GM12878 (cell line): ENCODE measurements around the gene APPL2. TPM values are rescaled to one million over a fixed set of nuclear protein-coding genes. Genes with fewer than 3 reads are reported as not detected.

ENCODE experiments used
- ATAC-seq: fragments of 200-7000 bp; cut with Tn5 transposase; 3 replicates; pipeline ENCODE4 v1.9.1; 2020; ENCODE audit warnings: mild to moderate bottlenecking, moderate library complexity
- BruUV-seq: library from RNA; stranded (reverse); fragments of 400-500 nt; replicated peaks from 2 replicates; lab custom pipeline; 2021; lab: Mats Ljungman, UMichigan
- CTCF ChIA-PET: fragments of 300-600 bp; sonication (Branson Sonifier 250); formaldehyde crosslinking; extraction: SDS; loops from one replicate; lab custom pipeline; 2021; ENCODE audit warnings: inconsistent platforms; lab: Yijun Ruan, JAX
- POLR2A ChIA-PET: fragments of 350-600 bp; formaldehyde crosslinking; extraction: SDS; loops from one replicate; lab custom pipeline; 2021; ENCODE audit warnings: inconsistent platforms; lab: Charles Lee
- RAD21 ChIA-PET: fragments of 300-600 bp; sonication (Branson Sonifier 250); formaldehyde crosslinking; loops from one replicate; lab custom pipeline; 2023; ENCODE audit warnings: antibody characterized with exemption; ENCODE audit not compliant: unreplicated experiment; lab: Charles Lee
- SMC1A ChIA-PET: fragments of 300-600 bp; sonication (Branson Sonifier 250); formaldehyde crosslinking; loops from one replicate; lab custom pipeline; 2023; ENCODE audit not compliant: unreplicated experiment, uncharacterized antibody; lab: Charles Lee
- DNase-seq: peaks from one replicate; pipeline ENCODE4 v3.0.0-alpha.2; 2011; ENCODE audit warnings: low read depth, low spot score
- FAIRE-seq: peaks from 3 replicates; lab custom pipeline; 2011; peaks lifted over from hg19 to GRCh38; lab: Jason Lieb, UNC
- H2AFZ ChIP-seq: 2 replicates; pipeline ENCODE4 v1.6.0; 2011; ENCODE audit warnings: low read depth, low read length, control low read depth; ENCODE audit not compliant: control insufficient read depth
- H3K27ac ChIP-seq: 2 replicates; pipeline ENCODE4 v1.5.1; 2011; ENCODE audit warnings: control low read depth; ENCODE audit not compliant: control insufficient read depth, insufficient read depth
- H3K27me3 ChIP-seq, 2 experiments: replicated peaks in 1 of 2; 2 replicates each; pipeline versions ENCODE4 v1.6.0 to v1.6.1; 2011; ENCODE audit warnings: low read length in 1 of 2; ENCODE audit not compliant: control insufficient read depth in 2 of 2, insufficient read depth in 2 of 2
- H3K36me3 ChIP-seq, 2 experiments: 2 replicates each; pipeline ENCODE4 v1.5.1; 2011; ENCODE audit warnings: low read length in 1 of 2; ENCODE audit not compliant: control insufficient read depth in 2 of 2, insufficient read depth in 2 of 2
- H3K4me1 ChIP-seq: 2 replicates; pipeline ENCODE4 v1.6.1; 2011; ENCODE audit warnings: mild to moderate bottlenecking, low read length, moderate library complexity, mixed read lengths; ENCODE audit not compliant: control insufficient read depth, insufficient read depth
- H3K4me2 ChIP-seq: 2 replicates; pipeline ENCODE4 v1.6.0; 2011; ENCODE audit warnings: control low read depth; ENCODE audit not compliant: control insufficient read depth, insufficient read depth
- H3K4me3 ChIP-seq: fragments of 200-600 bp; sonication (generic); 2 replicates; pipeline ENCODE4 v1.5.1; 2016
- H3K79me2 ChIP-seq: 2 replicates; pipeline ENCODE4 v1.6.0; 2011; ENCODE audit warnings: low read length; ENCODE audit not compliant: control insufficient read depth, insufficient read depth
- H3K9ac ChIP-seq: 2 replicates; pipeline ENCODE4 v1.8.0; 2011; ENCODE audit warnings: low read length, control low read depth, mixed read lengths; ENCODE audit not compliant: control insufficient read depth, insufficient read depth
- H3K9me3 ChIP-seq: replicated peaks from 3 replicates; pipeline ENCODE4 v1.5.1; 2011; ENCODE audit warnings: mild to moderate bottlenecking, low read length; ENCODE audit not compliant: control insufficient read depth, insufficient read depth
- H4K20me1 ChIP-seq: 2 replicates; pipeline ENCODE4 v1.6.0; 2011; ENCODE audit not compliant: control insufficient read depth, insufficient read depth
- CHD1 ChIP-seq: IDR thresholded peaks from 2 replicates; pipeline ENCODE4 v1.6.1; 2012; ENCODE audit warnings: low read depth, low read length, improper control_type of control experiment
- EGR1 ChIP-seq, 2 experiments: IDR thresholded peaks; 1 replicate in 1 of 2; 2 replicates in 1 of 2; pipeline ENCODE4 v1.6.1; 2011 to 2012; ENCODE audit warnings: low read depth in 2 of 2, low read length in 2 of 2, borderline replicate concordance in 1 of 2, mild to moderate bottlenecking in 1 of 2, moderate library complexity in 1 of 2
- FOXM1 ChIP-seq: IDR thresholded peaks from 2 replicates; pipeline ENCODE4 v1.6.1; 2012; ENCODE audit warnings: low read depth, mild to moderate bottlenecking, inconsistent platforms, low read length, moderate library complexity
- HCFC1 ChIP-seq: fragments of 150-350 bp; IDR thresholded peaks from 2 replicates; pipeline ENCODE4 v1.6.1; 2014; ENCODE audit warnings: low read length
- MYB ChIP-seq: fragments of 150-350 bp; IDR thresholded peaks from 2 replicates; pipeline ENCODE4 v1.6.1; 2014; ENCODE audit warnings: mild to moderate bottlenecking, low read depth, low read length, borderline replicate concordance
- ZNF384 ChIP-seq: IDR thresholded peaks from 2 replicates; pipeline ENCODE4 v1.6.1; 2012; ENCODE audit warnings: low read depth, mild to moderate bottlenecking, low read length, improper control_type of control experiment, borderline replicate concordance
- WGBS: methylation state at CpG from one replicate; pipeline ENCODE4 v1.1.6; 2016; ENCODE audit warnings: low lambda C conversion rate; ENCODE audit not compliant: insufficient replicate concordance, insufficient coverage; ENCODE audit errors: missing lambda C conversion rate; 5-methylcytosine and 5-hydroxymethylcytosine counted together
- in situ Hi-C: fragments of 300-500 bp; cut with MboI; formaldehyde crosslinking; loops from 9 replicates; pipeline ENCODE4 v1.14.3; 2018; ENCODE audit warnings: mixed read lengths
- intact Hi-C: fragments of 100-400 bp; cut with micrococcal nuclease; formaldehyde crosslinking; loops from one replicate; pipeline ENCODE4 v1.14.2; 2022; ENCODE audit not compliant: unreplicated experiment
- polyA plus RNA-seq, 11 experiments: library from polyadenylated mRNA; depleted of rRNA in 4 of 11; unstranded in 6 of 11; stranded (reverse) in 5 of 11; fragments of >200 nt; fragmentation: Nextera tagmentation in 4 of 11; fragmentation: Illumina TruSeq in 1 of 11; extraction: Ambion mirVana in 4 of 11; extraction: Trizol in 1 of 11; gene quantifications; 1 replicate in 1 of 11; 2 replicates in 10 of 11; pipeline versions ENCODE4 v1.2.1 to v1.2.3, GENCODE V29; 2011 to 2016; ENCODE audit warnings: inconsistent platforms in 2 of 11, missing spikeins in 2 of 11, low read depth in 1 of 11
- total RNA-seq, 4 experiments: library from RNA; depleted of rRNA in 3 of 4; stranded (reverse); fragments of >200 nt in 3 of 4; fragmentation: Illumina TruSeq in 1 of 4; extraction: Trizol in 1 of 4; gene quantifications; 2 replicates each; pipeline versions ENCODE4 v1.2.1 to v1.2.3, GENCODE V29; 2013 to 2021

The APPL2 gene
- total and polyA plus RNA-seq, 10 of the 15 experiments (the other 5 are each of a cell fraction or from before 2014, with no cell fraction given), result 1.9 to 14.2 (median 7.5) TPM

DNA sequence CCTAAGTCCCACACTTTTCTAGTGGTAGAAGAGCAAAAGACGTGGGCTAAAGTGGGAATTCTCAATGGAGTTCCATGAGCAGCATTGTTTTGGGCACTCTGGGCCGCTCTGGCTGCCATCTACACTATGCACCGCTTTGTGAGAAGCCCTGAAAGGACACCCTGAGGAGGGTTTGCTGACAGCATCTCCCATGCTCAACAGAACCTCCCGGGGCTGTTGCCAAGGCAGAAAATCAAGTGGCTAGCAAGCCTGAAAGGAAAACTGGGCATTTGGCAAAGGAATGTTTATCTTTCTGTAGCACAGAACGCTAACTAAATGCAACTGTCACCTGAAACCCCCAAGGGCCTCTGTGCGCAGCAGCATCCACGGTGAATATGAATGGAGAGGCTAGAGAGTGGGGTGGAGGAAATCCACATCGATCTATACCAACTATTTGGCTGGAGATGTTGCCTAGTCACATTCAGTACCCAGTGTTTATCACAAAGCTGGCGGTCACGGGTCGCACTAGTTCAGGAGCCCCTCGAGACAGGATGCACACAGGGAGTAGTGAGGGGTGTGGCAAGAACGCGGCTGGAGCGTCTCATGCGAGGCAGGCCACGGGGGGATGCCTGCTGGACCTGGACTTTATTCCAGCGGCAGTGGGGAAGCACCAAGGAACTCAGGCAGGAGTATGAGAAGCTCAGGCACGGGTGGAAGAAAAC lies 14.2 kb downstream of the APPL2 start (continued):
- TF ChIP-seq CHD1 (no peak), HCFC1 (no peak), MYB (no peak), EGR1 (IDR thresholded peaks at IDR 0.05; ENCODE audit: borderline replicate concordance in 1 of 2, low read depth in 2 of 2, low read length in 2 of 2) (no peak)

DNA sequence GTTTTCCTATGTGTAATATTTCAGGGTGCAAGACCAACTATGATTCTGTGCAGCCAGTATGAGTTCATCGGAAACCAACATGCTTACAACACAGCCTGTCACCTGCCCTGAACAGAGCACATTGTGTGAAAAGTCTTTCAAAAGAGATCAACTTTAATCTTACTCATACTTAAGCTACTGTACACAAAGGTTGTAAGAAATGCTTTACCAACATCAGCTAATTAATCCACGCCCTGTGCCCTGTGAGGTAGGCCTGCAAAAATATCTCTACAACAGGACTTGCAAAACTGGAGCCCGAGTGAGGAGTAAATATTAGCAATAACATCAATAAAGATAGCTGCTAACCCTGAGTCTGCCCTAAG lies 15.1 kb downstream of the APPL2 start:
- no peak for FAIRE-seq

More for the DNA sequence above, 15.1 kb downstream of the APPL2 start:
- Histone ChIP-seq H3K4me1 (no peaks in the 10 kb centered on the region), H3K36me3 (peaks cover 0 to 2% of the 10 kb centered on the region in 2 experiments; a peak in 3 of 4 replicates), H3K9ac (no peak overlapping the region), H3K9me3 (no peaks in the 10 kb centered on the region), H3K27ac (no peak overlapping the region), H3K4me2 (no peak overlapping the region), H3K27me3 (no peaks in the 10 kb centered on the region), H2AFZ (no peak overlapping the region), H3K4me3 (no peak overlapping the region), H4K20me1 (no peaks in the 10 kb centered on the region; the same call in 1 of the 2 replicates), H3K79me2 (no peaks in the 10 kb centered on the region)
- ChIA-PET RAD21 (no interaction called here), SMC1A (interaction anchor here (1.0 kb wide), 1 partner anchor 15 kb away, joined by 3 read pairs; no protein-coding TSS in a partner anchor), CTCF (no interaction called here), POLR2A (no interaction called here)
- 64% methylated on average over 3 of the region's 3 CpGs for WGBS
- DNase-seq (no peak), ATAC-seq (no peak)
- TF ChIP-seq ZNF384 (no peak), FOXM1 (no peak)
- in situ Hi-C loops, result no loop called here
- intact Hi-C loops, result no loop called here
- BruUV-seq, result no TSS peak
